ENCODE data around the gene IGF2. TPM values are rescaled to one million over a fixed set of nuclear protein-coding genes. Genes with fewer than 3 reads are reported as not detected.

The IGF2 gene
- total and polyA plus RNA-seq, 2 of the 8 experiments (the other 6 are each of a cell fraction or from before 2014, with no cell fraction given), result 0.74 to 1.5 TPM

- peak overlapping the region in 1 of 4 experiments; percentile 16; a peak in 1 of 7 replicates for H3K9ac ChIP-seq (replicated peaks in 1 of 4; ENCODE audit: extremely low read depth in 1 of 4, low read depth in 3 of 4, low read length in 3 of 4)
- ChIA-PET POLR2A (ENCODE audit: partially characterized antibody) (interaction anchor here (1.0 kb wide), 1 partner anchor 11 kb away, joined by 4 read pairs; no protein-coding TSS in a partner anchor), CTCF (ENCODE audit: partially characterized antibody) (interaction anchor here (0.6 to 12.3 kb wide), 4 partner anchors 8 to 95 kb away, joined by 3 to 170 read pairs (median 4); no protein-coding TSS in a partner anchor)
- FAIRE-seq, result no peak
- H2BK12ac ChIP-seq (ENCODE audit: low read depth, low read length), result 0 out of 2 replicates have a peak overlapping the region, but pooled peaks have one; percentile 86
- H3K4me1 ChIP-seq (replicated peaks in 1 of 4; ENCODE audit: control insufficient read depth in 3 of 4, insufficient read depth in 4 of 4, low read length in 3 of 4), result peaks cover 0 to 7% (median 3%) of the 10 kb centered on the region in 4 experiments; a peak in 3 of 7 replicates
- no peaks in the 10 kb centered on the region for H3K36me3 ChIP-seq (ENCODE audit: control insufficient read depth in 2 of 4, insufficient read depth in 4 of 4, low read length in 3 of 4)
- H3K4me2 ChIP-seq (ENCODE audit: insufficient read depth in 1 of 2, low read depth in 2 of 2, low read length in 2 of 2), result no peak overlapping the region
- H4K91ac ChIP-seq (replicated peaks; ENCODE audit: insufficient read length, low read length), result no peak overlapping the region
- TF ChIP-seq RBBP5 (IDR thresholded peaks at IDR 0.05; ENCODE audit: borderline replicate concordance, low read depth, low read length) (no peak), FOSL1 (IDR thresholded peaks at IDR 0.05; ENCODE audit: insufficient read depth, low read depth, low read length) (no peak), YY1 (IDR thresholded peaks at IDR 0.05; ENCODE audit: low read depth, low read length) (no peak), SRF (IDR thresholded peaks at IDR 0.05; ENCODE audit: low read depth, low read length) (no peak), TCF12 (IDR thresholded peaks at IDR 0.05; ENCODE audit: low read depth, low read length) (no peak), SAP30 (IDR thresholded peaks at IDR 0.05; ENCODE audit: insufficient read depth, insufficient replicate concordance, low read length) (no peak), RAD21 (IDR thresholded peaks at IDR 0.05 in 1 of 2, conservative IDR thresholded peaks at IDR 0.05 in 1 of 2; ENCODE audit: low read depth in 2 of 2, low read length in 2 of 2) (no peak), TAF7 (optimal IDR thresholded peaks at IDR 0.05; ENCODE audit: borderline replicate concordance, low read depth, low read length) (no peak), JUN (IDR thresholded peaks at IDR 0.05; ENCODE audit: low read depth, low read length) (no peak)
- TF ChIP-seq, protein P1, sequence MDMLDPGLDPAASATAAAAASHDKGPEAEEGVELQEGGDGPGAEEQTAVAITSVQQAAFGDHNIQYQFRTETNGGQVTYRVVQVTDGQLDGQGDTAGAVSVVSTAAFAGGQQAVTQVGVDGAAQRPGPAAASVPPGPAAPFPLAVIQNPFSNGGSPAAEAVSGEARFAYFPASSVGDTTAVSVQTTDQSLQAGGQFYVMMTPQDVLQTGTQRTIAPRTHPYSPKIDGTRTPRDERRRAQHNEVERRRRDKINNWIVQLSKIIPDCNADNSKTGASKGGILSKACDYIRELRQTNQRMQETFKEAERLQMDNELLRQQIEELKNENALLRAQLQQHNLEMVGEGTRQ (IDR thresholded peaks at IDR 0.05; ENCODE audit: low read length), result no peak
- no peak overlapping the region for H3K4ac ChIP-seq (replicated peaks; ENCODE audit: insufficient read length, low read depth, low read length)
- no peak overlapping the region for H3K27ac ChIP-seq (ENCODE audit: low read depth, low read length)
- 82% methylated on average over 6 of the region's 6 CpGs; no CpG with 5 or more reads in 1 of the 2 experiments for WGBS, 2 experiments (ENCODE audit: extremely low coverage in 1 of 2, insufficient coverage in 1 of 2, insufficient read length in 1 of 2, insufficient replicate concordance in 2 of 2, low coverage in 1 of 2, low lambda C conversion rate in 2 of 2, missing lambda C conversion rate in 1 of 2)
- H3K4me3 ChIP-seq (ENCODE audit: extremely low read depth in 1 of 4, insufficient read depth in 2 of 4, low read depth in 3 of 4, low read length in 4 of 4), result no peak overlapping the region
- no peaks in the 10 kb centered on the region for H3K79me2 ChIP-seq (ENCODE audit: control insufficient read depth in 1 of 2, insufficient read depth in 2 of 2, low read length in 2 of 2)
- DNase-seq (ENCODE audit: low read depth in 1 of 2, low spot score in 2 of 2), result no peak
- H4K20me1 ChIP-seq (replicated peaks in 1 of 2; ENCODE audit: control insufficient read depth in 1 of 2, insufficient read depth in 2 of 2, low read length in 2 of 2), result peaks cover 0 to 9% of the 10 kb centered on the region in 2 experiments
- H3K23ac ChIP-seq (ENCODE audit: insufficient read length), result no peak overlapping the region
- H2BK120ac ChIP-seq (replicated peaks; ENCODE audit: low read depth, low read length), result no peak overlapping the region
- no peaks in the 10 kb centered on the region for H3K79me1 ChIP-seq (ENCODE audit: low read depth, low read length)
- no peak overlapping the region for H4K5ac ChIP-seq (ENCODE audit: insufficient read length, low read depth, low read length)
- no peak overlapping the region for H3K18ac ChIP-seq (ENCODE audit: extremely low read depth, low read length)
- H4K8ac ChIP-seq (ENCODE audit: extremely low read depth, insufficient read depth, low read length), result no peak overlapping the region
- peak overlapping the region; percentile 92 for H3K56ac ChIP-seq (replicated peaks; ENCODE audit: insufficient read length, low read depth, low read length)
- no peak overlapping the region for H2BK15ac ChIP-seq (ENCODE audit: low read length)
- no peaks in the 10 kb centered on the region; a peak in 1 of 4 replicates for H3K9me3 ChIP-seq (ENCODE audit: insufficient read depth in 2 of 2, low read depth in 1 of 2, low read length in 1 of 2)
- H2BK5ac ChIP-seq (ENCODE audit: low read depth, low read length), result no peak overlapping the region
- H3K27me3 ChIP-seq (replicated peaks in 1 of 4; ENCODE audit: control insufficient read depth in 3 of 4, extremely low read depth in 1 of 4, insufficient read depth in 3 of 4, low read length in 3 of 4), result peaks cover 3 to 40% (median 26%) of the 10 kb centered on the region in 4 experiments
- H2AFZ ChIP-seq (ENCODE audit: low read length), result no peak overlapping the region
- no peak overlapping the region for H2BK20ac ChIP-seq (ENCODE audit: low read length)
- peaks cover 10% of the 10 kb centered on the region; the same call in 1 of the 2 replicates for H3K23me2 ChIP-seq (ENCODE audit: low read depth, low read length)
- no peak overlapping the region for H2AK5ac ChIP-seq (ENCODE audit: low read depth, low read length)
- no peak overlapping the region for H3K14ac ChIP-seq (ENCODE audit: insufficient read length)
Observed at GRCh38 chr11:2132246-2132645, 6.9 kb downstream of the IGF2 start.

Measured in H1 (cell line).